HEK293 (cell line): ENCODE data around the gene ARHGAP26.

ENCODE experiments used
- CTCF ChIA-PET: fragments of 350-600 bp; formaldehyde crosslinking; extraction: SDS; loops from one replicate; lab custom pipeline; 2021; ENCODE audit warnings: antibody characterized with exemption; lab: Yijun Ruan, JAX
- POLR2A ChIA-PET: fragments of 300-600 bp; formaldehyde crosslinking; extraction: SDS; loops from one replicate; lab custom pipeline; 2020; ENCODE audit warnings: antibody characterized with exemption, inconsistent platforms; lab: Yijun Ruan, JAX
- H3K27ac ChIP-seq: fragments of 200-500 bp; sonication (Bioruptor generic); 2 replicates; pipeline ENCODE4 v1.5.1; 2014; ENCODE audit warnings: low read depth, low read length, control low read depth, inconsistent platforms; ENCODE audit errors: extremely low read depth
- H3K36me3 ChIP-seq, 2 experiments: fragments of 200-500 bp in 1 of 2; sonication (Bioruptor generic) in 1 of 2; 1 replicate in 1 of 2; 2 replicates in 1 of 2; pipeline ENCODE4 v1.5.1; 2014 to 2017; ENCODE audit warnings: inconsistent platforms in 2 of 2, low read length in 2 of 2; ENCODE audit not compliant: control insufficient read depth in 2 of 2, insufficient read depth in 1 of 2
- H3K4me1 ChIP-seq: fragments of 200-500 bp; sonication (Bioruptor generic); 2 replicates; pipeline ENCODE4 v1.5.1; 2014; ENCODE audit warnings: mild to moderate bottlenecking, low read length, inconsistent platforms; ENCODE audit not compliant: control insufficient read depth, insufficient read depth
- H3K4me3 ChIP-seq: 2 replicates; pipeline ENCODE4 v1.5.1; 2011; ENCODE audit warnings: low read depth, mild to moderate bottlenecking, control low read depth, low read length, moderate library complexity
- H3K9me3 ChIP-seq: fragments of 200-500 bp; sonication (Bioruptor generic); 2 replicates; pipeline ENCODE4 v1.5.1; 2014; ENCODE audit warnings: low read depth, low read length, inconsistent platforms; ENCODE audit not compliant: control insufficient read depth, insufficient read depth
- GLIS2 ChIP-seq: fragments of 450-650 bp; formaldehyde crosslinking; IDR thresholded peaks from 2 replicates; pipeline ENCODE4 v1.5.1; 2016; ENCODE audit warnings: missing biosample characterization, missing genetic modification characterization
- IKZF3 ChIP-seq: fragments of 450-650 bp; IDR thresholded peaks from 2 replicates; pipeline ENCODE4 v1.5.0; 2018; ENCODE audit warnings: missing biosample characterization, mild to moderate bottlenecking, missing genetic modification characterization, moderate library complexity
- KLF10 ChIP-seq: fragments of 450-650 bp; IDR thresholded peaks from 2 replicates; pipeline ENCODE4 v1.5.1; 2018; ENCODE audit warnings: missing biosample characterization, mild to moderate bottlenecking, missing genetic modification characterization
- KLF16 ChIP-seq: fragments of 450-650 bp; formaldehyde crosslinking; IDR thresholded peaks from 2 replicates; pipeline ENCODE4 v1.5.1; 2017; ENCODE audit warnings: missing biosample characterization, missing genetic modification characterization
- SCRT1 ChIP-seq: fragments of 450-650 bp; formaldehyde crosslinking; IDR thresholded peaks from 2 replicates; pipeline ENCODE4 v1.5.1; 2016; ENCODE audit warnings: missing biosample characterization, missing genetic modification characterization, borderline replicate concordance
- SCRT2 ChIP-seq: fragments of 450-650 bp; formaldehyde crosslinking; IDR thresholded peaks from 2 replicates; pipeline ENCODE4 v1.5.1; 2016; ENCODE audit warnings: missing biosample characterization, missing genetic modification characterization
- SETDB1 ChIP-seq: IDR thresholded peaks from one replicate; pipeline ENCODE4 v1.6.1; 2017; ENCODE audit warnings: mild to moderate bottlenecking, low read length, moderate library complexity, mixed read lengths; ENCODE audit not compliant: insufficient read length
- TRIM28 ChIP-seq: IDR thresholded peaks from 2 replicates; pipeline ENCODE4 v1.6.1; 2011; ENCODE audit warnings: low read length, control low read depth, borderline replicate concordance
- WT1 ChIP-seq: fragments of 450-650 bp; formaldehyde crosslinking; IDR thresholded peaks from 2 replicates; pipeline ENCODE4 v1.5.1; 2016; ENCODE audit warnings: missing biosample characterization, missing genetic modification characterization
- ZBTB1 ChIP-seq: fragments of 450-650 bp; formaldehyde crosslinking; IDR thresholded peaks from 2 replicates; pipeline ENCODE4 v1.5.1; 2016; ENCODE audit warnings: missing biosample characterization, missing genetic modification characterization
- ZBTB48 ChIP-seq: fragments of 450-650 bp; formaldehyde crosslinking; IDR thresholded peaks from 2 replicates; pipeline ENCODE4 v1.5.1; 2016; ENCODE audit warnings: missing biosample characterization, missing genetic modification characterization
- ZNF121 ChIP-seq: fragments of 450-650 bp; formaldehyde crosslinking; IDR thresholded peaks from 2 replicates; pipeline ENCODE4 v1.5.1; 2016; ENCODE audit warnings: missing biosample characterization, missing genetic modification characterization
- ZNF155 ChIP-seq: fragments of 450-650 bp; formaldehyde crosslinking; IDR thresholded peaks from 2 replicates; pipeline ENCODE4 v1.5.1; 2016; ENCODE audit warnings: missing biosample characterization, missing genetic modification characterization
- ZNF24 ChIP-seq: fragments of 450-650 bp; formaldehyde crosslinking; IDR thresholded peaks from 2 replicates; pipeline ENCODE4 v1.5.1; 2016; ENCODE audit warnings: missing biosample characterization, missing genetic modification characterization
- ZNF292 ChIP-seq: fragments of 450-650 bp; formaldehyde crosslinking; IDR thresholded peaks from 2 replicates; pipeline ENCODE4 v1.5.1; 2016; ENCODE audit warnings: low read depth, missing biosample characterization, missing genetic modification characterization, borderline replicate concordance
- ZNF335 ChIP-seq: fragments of 450-650 bp; formaldehyde crosslinking; conservative IDR thresholded peaks from 2 replicates; pipeline ENCODE4 v1.5.1; 2016; ENCODE audit warnings: missing biosample characterization, missing genetic modification characterization
- ZNF362 ChIP-seq: fragments of 450-650 bp; formaldehyde crosslinking; IDR thresholded peaks from 2 replicates; pipeline ENCODE4 v1.5.1; 2016; ENCODE audit warnings: missing biosample characterization, missing genetic modification characterization
- ZNF37A ChIP-seq: fragments of 450-650 bp; IDR thresholded peaks from 2 replicates; pipeline ENCODE4 v1.5.1; 2018; ENCODE audit warnings: missing biosample characterization, missing genetic modification characterization
- ZNF423 ChIP-seq: fragments of 450-650 bp; formaldehyde crosslinking; IDR thresholded peaks from 2 replicates; pipeline ENCODE4 v1.5.1; 2016; ENCODE audit warnings: missing biosample characterization, missing genetic modification characterization
- ZNF548 ChIP-seq: fragments of 450-650 bp; formaldehyde crosslinking; IDR thresholded peaks from 2 replicates; pipeline ENCODE4 v1.5.1; 2016; ENCODE audit warnings: missing biosample characterization, missing genetic modification characterization
- ZNF558 ChIP-seq: fragments of 450-650 bp; formaldehyde crosslinking; IDR thresholded peaks from 2 replicates; pipeline ENCODE4 v1.5.1; 2016; ENCODE audit warnings: missing biosample characterization, missing genetic modification characterization
- ZNF561 ChIP-seq: fragments of 450-650 bp; IDR thresholded peaks from 2 replicates; pipeline ENCODE4 v1.5.1; 2018; ENCODE audit warnings: missing biosample characterization, missing genetic modification characterization, borderline replicate concordance
- ZNF621 ChIP-seq: fragments of 450-650 bp; formaldehyde crosslinking; IDR thresholded peaks from 2 replicates; pipeline ENCODE4 v1.5.1; 2017; ENCODE audit warnings: missing biosample characterization, missing genetic modification characterization
- ZNF654 ChIP-seq: fragments of 450-650 bp; formaldehyde crosslinking; IDR thresholded peaks from 2 replicates; pipeline ENCODE4 v1.5.1; 2016; ENCODE audit warnings: low read depth, missing biosample characterization, missing genetic modification characterization
- ZNF670 ChIP-seq: fragments of 450-650 bp; formaldehyde crosslinking; IDR thresholded peaks from 2 replicates; pipeline ENCODE4 v1.5.1; 2016; ENCODE audit warnings: missing biosample characterization, missing genetic modification characterization, low read depth
- ZNF677 ChIP-seq: fragments of 450-650 bp; IDR thresholded peaks from 2 replicates; pipeline ENCODE4 v1.5.0; 2018; ENCODE audit warnings: missing biosample characterization, mild to moderate bottlenecking, missing genetic modification characterization, moderate library complexity
- ZNF747 ChIP-seq: fragments of 450-650 bp; formaldehyde crosslinking; IDR thresholded peaks from 2 replicates; pipeline ENCODE4 v1.5.1; 2016; ENCODE audit warnings: missing biosample characterization, missing genetic modification characterization
- TF ChIP-seq, protein P1 (sequence below): fragments of 450-650 bp; formaldehyde crosslinking; IDR thresholded peaks from 2 replicates; pipeline ENCODE4 v1.5.1; 2016; ENCODE audit warnings: missing biosample characterization, missing genetic modification characterization

Gene ARHGAP26

DNA sequence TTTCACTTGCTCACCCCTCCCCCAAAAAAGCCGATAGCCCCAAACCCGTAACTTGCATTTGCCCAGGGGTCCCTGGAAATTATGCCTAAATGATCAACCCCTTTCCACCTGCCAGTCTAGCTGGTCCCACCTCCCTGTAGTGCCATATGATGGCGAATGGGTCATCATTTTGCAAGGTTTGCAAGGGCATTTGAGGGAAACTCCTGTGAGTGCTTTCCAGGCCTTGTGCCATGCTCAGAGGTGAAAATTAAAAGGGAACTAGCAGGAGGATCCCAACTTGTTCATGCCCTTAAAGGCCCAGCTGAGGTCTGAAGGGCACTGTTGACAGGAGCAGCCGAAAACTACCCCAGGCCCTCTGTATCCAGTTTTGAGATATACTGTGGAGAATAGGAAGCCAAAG lies 440.4 kb downstream of the ARHGAP26 start:
- ChIA-PET POLR2A (no interaction called here), CTCF (no interaction called here)

DNA sequence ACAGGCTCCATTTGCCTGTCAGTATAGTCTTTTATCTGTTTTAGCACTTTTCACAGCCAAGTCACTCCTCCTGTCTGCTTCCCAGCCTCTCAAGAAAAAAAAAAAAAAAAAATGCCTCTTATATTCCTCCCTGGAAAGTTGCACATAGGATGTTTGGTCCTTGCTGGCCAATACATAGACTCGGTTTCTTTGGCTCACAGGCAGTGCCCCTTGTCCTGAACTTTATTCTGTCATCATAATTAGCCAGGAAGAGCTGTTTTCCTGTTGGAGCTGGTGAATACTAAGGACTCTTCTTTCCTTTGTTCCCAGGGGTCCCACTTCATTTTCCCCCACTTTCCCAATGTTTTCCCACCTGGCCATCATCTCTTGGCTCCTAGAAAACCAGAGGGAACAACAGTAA lies 442.1 kb downstream of the ARHGAP26 start:
- POLR2A ChIA-PET: no interaction called here

More for the DNA sequence above, 440.4 kb downstream of the ARHGAP26 start:
- H3K27ac ChIP-seq: no peak overlapping the region
- no peaks in the 10 kb centered on the region for H3K36me3 ChIP-seq
- TF ChIP-seq IKZF3 (tag by site-specific recombination): no peak
- TF ChIP-seq KLF16 (tag by site-specific recombination): no peak
- no peak for TF ChIP-seq ZNF670 (tag by site-specific recombination)
- TF ChIP-seq ZNF558: no peak
- no peak for TF ChIP-seq ZNF292
- TF ChIP-seq, all 188 proteins: peak for 0
- Histone ChIP-seq H3K4me1 (no peaks in the 10 kb centered on the region), H3K9me3 (no peaks in the 10 kb centered on the region), H3K4me3 (no peak overlapping the region)

DNA sequence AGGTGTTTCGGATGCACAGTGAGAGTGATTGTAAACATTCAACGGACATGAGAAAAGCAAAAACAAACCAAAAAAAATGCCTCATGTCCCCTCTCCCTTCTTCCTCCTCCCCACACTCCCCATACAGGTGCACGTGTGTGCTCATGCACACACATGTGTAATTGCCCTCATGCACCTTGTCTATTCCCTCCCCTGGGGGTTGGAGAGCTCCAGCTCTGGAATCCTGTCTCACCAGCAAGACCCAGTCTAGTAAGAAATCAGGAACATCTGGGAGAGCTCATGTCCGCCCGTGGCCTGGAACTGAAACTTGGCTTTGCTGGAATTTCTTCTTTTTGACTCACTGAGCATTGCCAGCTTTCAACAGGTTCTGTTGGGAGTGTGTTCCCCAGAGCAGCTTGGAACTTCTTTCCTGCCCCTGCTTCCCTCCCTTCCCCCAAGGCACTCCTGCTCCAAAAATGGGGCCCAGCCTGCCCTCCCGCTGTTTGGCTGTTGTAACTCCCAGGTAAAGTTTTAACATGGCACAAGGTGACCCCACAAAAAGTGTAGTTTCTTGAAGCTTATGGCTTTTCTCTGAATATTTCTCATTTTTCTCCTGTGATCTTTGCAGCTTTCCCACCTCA lies 443.2 kb downstream of the ARHGAP26 start:
- Histone ChIP-seq H3K27ac (no peak overlapping the region), H3K9me3 (no peaks in the 10 kb centered on the region), H3K4me3 (no peak overlapping the region), H3K36me3 (no peaks in the 10 kb centered on the region), H3K4me1 (no peaks in the 10 kb centered on the region)
- POLR2A ChIA-PET: no interaction called here
- CTCF ChIA-PET: interaction anchor here (0.6 to 1.3 kb wide), 3 partner anchors 8 to 45 kb away, joined by 3 to 4 read pairs (median 3); no protein-coding TSS in a partner anchor
- no peak for TF ChIP-seq ZNF423 (tag by site-specific recombination)
- TF ChIP-seq ZNF24 (tag by site-specific recombination): no peak
- no peak for TF ChIP-seq ZNF335 (tag by site-specific recombination)
- 0 out of 2 replicates have a peak, but pooled peaks have one; percentile 52 for TF ChIP-seq SCRT1 (tag by site-specific recombination)
- TF ChIP-seq SCRT2: peak; percentile 74
- no peak for TF ChIP-seq ZNF561
- no peak for TF ChIP-seq SETDB1

More for the DNA sequence above, 442.1 kb downstream of the ARHGAP26 start:
- Histone ChIP-seq H3K27ac (no peak overlapping the region), H3K4me3 (no peak overlapping the region), H3K36me3 (no peaks in the 10 kb centered on the region), H3K9me3 (no peaks in the 10 kb centered on the region), H3K4me1 (no peaks in the 10 kb centered on the region)
- CTCF ChIA-PET: interaction anchor here (0.6 kb wide), 1 partner anchor 58 kb away, joined by 3 read pairs; no protein-coding TSS in a partner anchor
- TF ChIP-seq ZNF747: no peak
- no peak for TF ChIP-seq TRIM28
- TF ChIP-seq ZNF654 (tag by site-specific recombination): no peak
- no peak for TF ChIP-seq ZNF121
- no peak for TF ChIP-seq ZNF621
- TF ChIP-seq ZNF548 (tag by site-specific recombination): no peak
- TF ChIP-seq WT1 (tag by site-specific recombination): no peak

- Histone ChIP-seq H3K4me3 (no peak overlapping the region), H3K27ac (no peak overlapping the region), H3K9me3 (no peaks in the 10 kb centered on the region), H3K36me3 (no peaks in the 10 kb centered on the region), H3K4me1 (no peaks in the 10 kb centered on the region)
- ChIA-PET POLR2A (no interaction called here), CTCF (interaction anchor here (0.6 to 1.3 kb wide), 2 partner anchors 9 to 13 kb away, joined by 3 to 4 read pairs; no protein-coding TSS in a partner anchor)
- TF ChIP-seq ZNF155 (tag by site-specific recombination) (no peak), ZNF362 (no peak), KLF10 (no peak), ZNF677 (tag by site-specific recombination) (no peak), ZNF121 (no peak), ZNF37A (tag by site-specific recombination) (no peak), ZNF292 (no peak), GLIS2 (no peak), ZBTB48 (no peak), ZBTB1 (tag by site-specific recombination) (no peak)
- TF ChIP-seq, protein P1, sequence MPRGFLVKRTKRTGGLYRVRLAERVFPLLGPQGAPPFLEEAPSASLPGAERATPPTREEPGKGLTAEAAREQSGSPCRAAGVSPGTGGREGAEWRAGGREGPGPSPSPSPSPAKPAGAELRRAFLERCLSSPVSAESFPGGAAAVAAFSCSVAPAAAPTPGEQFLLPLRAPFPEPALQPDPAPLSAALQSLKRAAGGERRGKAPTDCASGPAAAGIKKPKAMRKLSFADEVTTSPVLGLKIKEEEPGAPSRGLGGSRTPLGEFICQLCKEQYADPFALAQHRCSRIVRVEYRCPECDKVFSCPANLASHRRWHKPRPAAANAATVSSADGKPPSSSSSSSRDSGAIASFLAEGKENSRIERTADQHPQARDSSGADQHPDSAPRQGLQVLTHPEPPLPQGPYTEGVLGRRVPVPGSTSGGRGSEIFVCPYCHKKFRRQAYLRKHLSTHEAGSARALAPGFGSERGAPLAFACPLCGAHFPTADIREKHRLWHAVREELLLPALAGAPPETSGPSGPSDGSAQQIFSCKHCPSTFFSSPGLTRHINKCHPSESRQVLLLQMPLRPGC (tag by site-specific recombination): no peak
These were observed 443.7 kb downstream of the ARHGAP26 start for GRCh38 chr5:143213851-143214363.
